ENCODE measurements around the gene SLX1A. TPM values are rescaled to one million over a fixed set of nuclear protein-coding genes. Genes with fewer than 3 reads are reported as not detected.
"Not testable (repeated sequence)": the region's sequence is repeated elsewhere in the genome, so short reads cannot be mapped to it uniquely, and the experiment has no call there.

The SLX1A gene
- total RNA-seq, 1 donor from 2014 or later: 28.6 TPM

DNA sequence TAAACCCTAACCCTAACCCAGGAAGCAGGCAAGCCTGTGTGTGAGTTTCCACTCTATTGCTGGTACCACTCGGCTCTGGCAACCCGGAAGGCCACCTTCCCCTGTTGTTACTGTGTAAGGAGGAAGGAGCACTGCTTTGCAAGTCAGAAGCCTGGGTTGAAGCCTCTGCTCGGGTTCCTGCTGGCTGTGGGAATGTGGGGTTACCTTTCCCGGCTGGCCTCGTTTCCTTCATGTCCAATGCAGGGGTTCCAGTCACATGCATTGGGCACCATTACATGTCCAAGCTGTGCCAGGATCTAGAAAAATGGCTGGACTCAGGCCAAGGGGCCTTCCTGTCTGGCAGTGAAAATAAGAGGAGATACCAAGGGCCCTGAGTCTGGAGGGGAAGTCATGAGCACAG lies 23.4 kb downstream of the SLX1A start:
- H3K4me3 ChIP-seq; H3K9me3 ChIP-seq; ATAC-seq; intact Hi-C loops (cut with DNase I); H3K4me1 ChIP-seq; H3K36me3 ChIP-seq; H3K27ac ChIP-seq; DNase-seq; H3K27me3 ChIP-seq (ENCODE audit: low read depth): not testable (repeated sequence)

Other genes with a start within 250 kb of the SLX1A start
- gene TMEM219, start 231.8 kb upstream of the SLX1A start, total RNA-seq: 148 TPM
- 66.2 TPM for gene TAOK2, start 220.0 kb upstream of the SLX1A start, total RNA-seq
- gene HIRIP3, start 198.3 kb upstream of the SLX1A start, total RNA-seq: 22.1 TPM
- gene INO80E, start 197.6 kb upstream of the SLX1A start, total RNA-seq: 58.4 TPM
- 6.4 TPM for gene DOC2A, start 182.8 kb upstream of the SLX1A start, total RNA-seq
- gene C16orf92, start 170.7 kb upstream of the SLX1A start, total RNA-seq: not detected
- gene TLCD3B, start 162.6 kb upstream of the SLX1A start, total RNA-seq: not detected
- 733 TPM for gene ALDOA, start 128.1 kb upstream of the SLX1A start, total RNA-seq
- 68.9 TPM for gene PPP4C, start 117.9 kb upstream of the SLX1A start, total RNA-seq
- 1.6 TPM for gene TBX6, start 102.0 kb upstream of the SLX1A start, total RNA-seq
- gene YPEL3, start 97.7 kb upstream of the SLX1A start, total RNA-seq: 113 TPM
- 14.4 TPM for gene GDPD3, start 80.3 kb upstream of the SLX1A start, total RNA-seq
- gene MAPK3, start 70.7 kb upstream of the SLX1A start, total RNA-seq: 84.6 TPM
- gene CORO1A, start 10.3 kb upstream of the SLX1A start, total RNA-seq: 76.3 TPM
- gene BOLA2B, start 209 bp upstream of the SLX1A start, total RNA-seq: 51.7 TPM
- gene SULT1A3, start 5.4 kb downstream of the SLX1A start, total RNA-seq: 23.1 TPM
- gene NPIPB13, start 54.6 kb downstream of the SLX1A start, total RNA-seq: 27.6 TPM
- gene CD2BP2, start 161.4 kb downstream of the SLX1A start, total RNA-seq: 52.3 TPM
- gene TBC1D10B, start 176.6 kb downstream of the SLX1A start, total RNA-seq: 36.9 TPM
- gene MYL11, start 180.9 kb downstream of the SLX1A start, total RNA-seq: not detected
- 6.0 TPM for gene SEPTIN1, start 188.7 kb downstream of the SLX1A start, total RNA-seq
- 6.2 TPM for gene ZNF48, start 201.5 kb downstream of the SLX1A start, total RNA-seq
- gene ZNF771, start 213.7 kb downstream of the SLX1A start, total RNA-seq: 3.8 TPM
- gene DCTPP1, start 236.2 kb downstream of the SLX1A start, total RNA-seq: 19.1 TPM